GM18868 (cell line): ENCODE measurements around the gene MAP2K2.
A peak's percentile ranks its signal among the peaks of the same experiment; 100 is the strongest.
"Not testable (repeated sequence)": the region's sequence is repeated elsewhere in the genome, so short reads cannot be mapped to it uniquely, and the experiment has no call there.

Source experiments
- ATAC-seq: cut with Tn5 transposase; IDR thresholded peaks from one replicate; pipeline ENCODE4 v1.9.1; 2021; ENCODE audit warnings: mild to moderate bottlenecking, moderate library complexity; ENCODE audit not compliant: unreplicated experiment

MAP2K2 gene

DNA sequence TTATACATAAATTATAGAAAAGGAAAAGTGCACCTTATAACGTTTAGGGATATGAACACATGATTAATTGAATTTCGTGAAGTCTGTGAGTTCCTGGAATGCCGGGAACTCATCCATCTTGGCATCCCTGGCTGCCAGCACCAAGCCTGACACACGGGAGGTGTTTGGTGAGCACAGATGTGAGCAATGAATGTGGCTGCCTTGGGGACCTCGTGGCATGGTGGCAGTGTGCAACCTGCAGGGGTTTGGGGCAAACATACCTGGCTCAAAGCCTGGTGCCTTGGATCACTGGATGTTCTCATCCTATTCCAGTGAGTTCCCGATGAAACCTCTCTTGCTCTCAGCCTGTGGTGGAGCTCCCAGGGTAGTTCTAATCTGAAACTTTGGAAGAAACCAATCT is 10.4 kb upstream of the MAP2K2 start:
- no peak for ATAC-seq

- no peak for ATAC-seq
These were observed 7.0 kb upstream of the MAP2K2 start for GRCh38 chr19:4130744-4131438.

DNA sequence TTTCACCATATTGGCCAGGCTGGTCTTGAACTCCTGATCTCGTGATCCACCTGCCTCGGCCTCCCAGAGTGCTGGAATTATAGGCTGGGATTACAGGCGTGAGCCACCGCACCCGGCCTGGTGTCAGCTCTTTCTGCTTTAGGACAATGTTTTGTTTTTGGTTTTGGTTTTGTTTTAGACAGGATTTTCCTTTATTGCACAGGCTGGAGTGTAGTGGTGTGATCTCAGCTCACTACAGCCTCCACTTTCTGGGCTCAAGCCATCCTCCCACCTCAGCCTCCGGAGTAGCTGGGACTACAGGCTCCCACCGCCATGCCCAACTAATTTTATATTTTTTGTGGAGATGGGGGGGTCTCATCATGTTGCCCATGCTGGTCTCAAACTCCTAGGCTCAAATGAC is 5.1 kb upstream of the MAP2K2 start:
- not testable (repeated sequence) for ATAC-seq

GRCh38 chr19:4127322-4127721 is 3.4 kb upstream of the MAP2K2 start:
- not testable (repeated sequence) for ATAC-seq

GRCh38 chr19:4124638-4125037 is 716 bp upstream of the MAP2K2 start:
- no peak for ATAC-seq

GRCh38 chr19:4122480-4122879 is 1.4 kb downstream of the MAP2K2 start:
- no peak for ATAC-seq

- no peak for ATAC-seq
These were observed 2.1 kb downstream of the MAP2K2 start for GRCh38 chr19:4121815-4122214.

DNA sequence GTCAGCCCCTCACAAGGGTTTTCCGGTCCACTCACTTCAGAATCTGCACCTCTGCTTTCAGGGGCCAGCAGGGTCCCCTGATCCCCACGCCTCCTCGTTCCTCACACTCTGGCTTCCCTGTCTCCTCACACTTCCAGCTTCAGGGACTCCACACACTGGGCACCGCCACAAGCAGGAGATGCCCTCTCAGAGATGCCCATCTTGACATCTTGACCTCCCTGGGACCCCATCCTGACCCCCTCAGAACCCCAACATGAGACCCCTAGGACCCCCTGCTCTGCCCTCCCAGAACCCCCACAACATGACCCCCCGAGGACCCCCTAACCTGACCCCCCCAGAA is 2.7 kb downstream of the MAP2K2 start:
- no peak for ATAC-seq

DNA sequence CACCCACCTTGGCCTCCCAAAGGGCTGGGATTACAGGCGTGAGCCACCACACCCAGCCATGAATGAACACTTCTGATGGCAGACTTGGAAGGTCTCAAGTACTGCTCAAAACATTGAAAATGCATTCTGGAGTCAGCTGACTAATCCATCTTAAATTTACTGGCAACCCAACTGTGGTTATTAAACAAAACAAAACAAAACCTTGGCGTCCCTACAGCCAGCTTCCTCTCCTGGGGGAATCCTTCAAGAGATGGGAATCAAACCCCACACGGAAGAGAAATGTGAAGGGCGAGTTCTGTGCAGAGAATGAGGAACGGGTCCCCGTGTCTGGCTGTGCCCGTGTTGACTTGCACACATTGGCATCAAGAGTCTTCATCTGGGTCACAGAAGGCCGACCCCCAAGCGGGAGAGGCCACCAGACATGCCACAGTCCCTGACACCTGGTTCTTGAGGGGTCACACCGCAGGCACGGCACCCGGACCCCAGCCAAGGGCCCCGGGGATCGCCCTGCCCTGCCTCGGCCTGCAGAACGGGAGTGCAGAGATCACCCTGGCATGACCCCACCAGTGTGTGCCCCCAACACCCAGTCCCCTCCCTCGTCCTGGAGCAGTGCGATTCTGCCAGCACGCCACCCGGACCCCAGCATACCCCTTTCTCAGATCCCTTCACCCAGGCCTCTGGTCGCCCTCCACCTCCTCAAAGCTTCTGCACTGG is 3.2 kb downstream of the MAP2K2 start:
- no peak for ATAC-seq

- no peak for ATAC-seq
These were observed 4.2 kb downstream of the MAP2K2 start for GRCh38 chr19:4119763-4120162.

- ATAC-seq: no peak
These were observed 8.0 kb downstream of the MAP2K2 start for GRCh38 chr19:4115818-4116385.

DNA sequence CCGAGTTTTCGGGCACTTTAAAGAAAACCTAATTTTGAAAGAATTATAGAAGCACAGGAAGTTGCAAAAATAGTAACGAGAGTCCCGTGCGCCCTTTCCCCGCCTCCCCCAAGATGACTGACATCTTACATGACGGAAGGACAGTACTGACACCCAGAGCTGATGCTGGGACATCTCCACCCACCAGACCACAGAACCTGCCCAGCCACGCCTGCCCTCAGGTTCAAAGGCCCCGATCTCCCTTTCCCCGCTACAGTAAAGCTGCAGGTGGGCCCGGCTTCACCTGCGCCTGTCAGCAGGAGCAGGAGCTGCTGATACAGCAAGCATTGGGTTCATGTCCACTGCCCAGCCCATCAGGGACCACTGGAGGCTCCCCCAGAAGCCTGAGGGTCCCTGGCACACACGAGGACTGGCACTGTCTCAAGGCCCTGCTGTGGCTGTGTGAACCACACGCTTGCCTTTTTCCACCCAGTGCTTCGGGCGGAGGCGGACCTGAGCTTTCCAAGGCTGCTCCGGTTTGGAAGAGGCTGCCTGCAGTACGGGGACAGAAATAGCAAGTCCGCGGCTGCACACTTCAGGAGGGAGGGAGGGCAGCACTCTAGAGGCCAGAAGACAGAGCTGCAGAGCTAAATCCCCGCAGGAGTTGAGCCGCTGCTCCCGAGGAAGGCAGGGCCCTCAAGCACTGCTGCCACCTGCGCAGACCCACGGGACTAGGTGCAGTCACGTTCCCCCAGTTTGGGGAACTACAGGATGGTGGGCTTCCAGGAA is 8.7 kb downstream of the MAP2K2 start:
- ATAC-seq: peak; percentile 61

GRCh38 chr19:4114181-4114580 is 9.7 kb downstream of the MAP2K2 start:
- ATAC-seq: no peak

DNA sequence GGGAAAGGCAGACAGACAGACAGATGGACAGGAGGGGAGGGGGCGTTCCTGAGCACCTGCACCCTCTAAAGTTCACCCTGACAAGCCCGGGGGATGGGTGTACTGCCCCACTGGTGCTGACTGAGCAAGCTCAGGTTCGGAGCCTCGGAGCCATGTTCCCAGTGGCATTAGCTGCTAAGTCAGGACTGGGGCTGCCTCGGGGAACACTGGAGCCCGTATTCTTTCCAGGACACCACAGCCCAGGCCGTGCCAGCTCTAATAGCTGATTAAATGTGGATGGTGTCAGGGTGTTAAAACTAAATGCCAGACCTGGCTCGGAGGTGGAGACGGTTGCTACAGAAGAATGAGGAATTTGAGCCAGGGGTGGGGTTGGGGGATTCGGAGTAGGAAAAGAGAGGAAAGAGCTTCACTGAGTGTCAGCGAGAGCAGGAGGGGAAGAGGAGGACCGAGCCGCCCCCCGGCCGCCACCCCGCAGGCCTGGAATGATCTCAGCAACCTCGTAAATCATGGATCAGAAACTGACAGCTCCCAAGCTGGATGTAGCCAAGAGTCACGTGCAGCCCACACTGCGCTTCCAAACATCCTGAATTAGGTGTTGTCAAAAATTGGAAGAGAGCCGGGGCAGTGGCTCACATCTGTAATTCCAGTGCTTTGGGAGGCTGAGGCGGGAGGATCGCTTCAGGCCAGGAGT is 10.4 kb downstream of the MAP2K2 start:
- ATAC-seq: no peak

DNA sequence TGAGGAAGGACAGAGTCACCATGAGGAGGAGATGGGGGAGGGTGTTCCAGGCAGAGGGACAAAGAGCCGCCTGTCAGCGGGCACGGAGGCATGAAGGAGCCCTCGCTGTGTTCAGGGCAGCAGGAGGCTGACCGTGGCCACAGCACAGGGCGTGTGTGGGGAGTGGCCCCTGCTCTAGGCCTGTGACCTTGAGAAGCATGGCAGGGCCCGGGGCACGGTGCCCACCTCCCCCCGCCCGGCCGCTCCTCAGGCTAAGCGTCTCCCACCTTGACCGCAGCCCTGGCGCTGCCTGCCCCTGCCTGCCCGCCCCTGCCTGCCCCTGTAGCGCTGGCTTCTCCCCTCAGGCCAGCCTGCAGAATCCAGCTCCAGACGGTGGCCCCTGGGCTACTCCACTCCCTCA is 11.6 kb downstream of the MAP2K2 start:
- no peak for ATAC-seq

GRCh38 chr19:4109626-4109945 is 14.3 kb downstream of the MAP2K2 start:
- ATAC-seq: no peak

DNA sequence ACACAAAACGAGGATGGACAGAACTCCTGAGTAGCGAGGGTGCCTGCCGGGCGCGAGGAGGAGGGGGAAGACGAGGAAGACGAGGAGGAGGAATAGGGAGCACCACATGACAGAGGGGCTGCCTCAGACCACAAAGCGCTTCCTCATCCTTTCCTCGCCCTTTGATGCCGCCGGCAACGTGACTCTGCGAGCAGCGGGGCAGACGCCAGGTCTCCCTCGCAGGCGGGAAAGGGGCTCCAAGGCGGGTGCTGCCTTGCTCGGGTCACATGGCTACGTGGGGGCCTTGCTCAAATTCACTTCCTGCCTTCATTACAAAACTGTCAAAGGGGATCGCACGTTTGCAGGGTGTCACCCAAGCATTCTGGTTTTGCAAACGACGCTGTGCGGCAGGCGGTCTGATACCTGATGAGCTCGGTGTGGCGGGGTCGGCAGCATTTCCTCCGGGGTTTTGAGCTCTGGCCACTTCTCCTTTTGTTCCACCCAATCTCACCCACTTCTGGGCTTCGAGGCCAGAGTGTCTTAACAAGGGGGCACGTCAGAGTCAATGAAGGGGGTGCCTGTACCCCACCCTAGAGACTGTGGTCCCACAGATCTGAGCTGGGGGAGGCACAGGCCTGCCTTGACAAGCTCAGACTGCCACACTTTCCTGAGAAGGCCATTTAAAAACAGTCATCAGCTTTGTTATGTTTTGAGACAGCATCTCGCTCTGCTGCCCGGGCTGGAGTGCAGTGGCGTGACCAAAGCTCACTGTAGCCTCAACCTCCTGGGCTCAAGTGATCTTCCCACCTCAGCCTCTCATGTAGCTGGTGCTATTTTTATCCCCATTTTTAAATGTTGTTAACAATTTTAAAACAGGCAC is 14.9 kb downstream of the MAP2K2 start:
- ATAC-seq: peak; percentile 62

GRCh38 chr19:4103080-4103433 is 20.9 kb downstream of the MAP2K2 start:
- ATAC-seq: no peak

GRCh38 chr19:4102339-4103079 is 21.4 kb downstream of the MAP2K2 start:
- ATAC-seq: no peak

- no peak for ATAC-seq
These were observed 22.5 kb downstream of the MAP2K2 start for GRCh38 chr19:4101496-4101770.
